ENCODE data around the gene FOXL3. TPM values are rescaled to one million over a fixed set of nuclear protein-coding genes. Genes with fewer than 3 reads are reported as not detected.

FOXL3 gene
- total RNA-seq, 1 experiment from 2014 or later: not detected

DNA sequence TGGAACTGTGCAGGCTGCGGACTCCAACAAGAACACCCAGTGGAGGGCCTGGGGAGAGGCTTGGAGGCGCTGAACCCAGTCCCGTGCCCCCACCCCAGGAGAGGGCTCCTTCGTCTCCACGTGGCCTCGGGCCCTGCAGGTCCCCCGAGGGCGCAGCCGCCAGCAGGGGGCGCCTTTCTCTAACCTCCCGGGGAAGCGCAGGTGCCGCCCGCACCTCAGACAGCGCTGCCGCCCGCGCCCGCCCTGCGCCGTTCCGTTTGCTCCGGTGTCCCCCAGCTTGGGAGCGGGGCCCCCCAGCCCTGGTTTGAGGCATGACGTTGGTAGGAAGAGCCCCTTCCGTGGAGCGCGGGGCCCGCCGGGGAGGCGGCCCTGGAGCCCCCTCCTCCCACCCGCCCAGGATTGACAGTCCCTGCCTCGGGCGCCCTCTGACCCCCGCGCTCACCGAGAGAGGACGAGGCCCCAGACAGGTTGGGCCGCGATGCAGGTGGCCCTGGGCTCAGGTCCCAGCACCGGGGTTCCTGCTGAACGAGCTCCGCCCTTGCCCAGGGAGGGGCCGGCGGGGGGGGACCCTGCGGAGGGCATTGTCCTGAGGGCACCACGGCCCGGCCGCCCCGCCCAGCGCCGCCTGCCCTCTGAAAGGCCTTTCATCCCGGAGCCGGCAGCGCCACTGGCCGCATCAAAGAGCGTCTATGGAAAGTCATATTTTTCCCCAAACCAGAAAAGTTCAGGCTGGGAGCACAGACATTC is 42.8 kb downstream of the FOXL3 start:
- BruUV-seq (replicated peaks): no TSS peak
- Mint-ChIP-seq H3K4me3 (ENCODE audit: unreplicated experiment) (peak overlapping the region; percentile 33), H3K36me3 (ENCODE audit: insufficient read depth, unreplicated experiment) (no peaks in the 10 kb centered on the region), H3K9me3 (ENCODE audit: unreplicated experiment) (peaks cover 11% of the 10 kb centered on the region), H3K27ac (ENCODE audit: low read depth, unreplicated experiment) (no peak overlapping the region), H3K27me3 (ENCODE audit: insufficient read depth, unreplicated experiment) (peaks cover 12% of the 10 kb centered on the region), H3K4me1 (ENCODE audit: insufficient read depth, unreplicated experiment) (no peaks in the 10 kb centered on the region)
- TF ChIP-seq, protein P1, sequence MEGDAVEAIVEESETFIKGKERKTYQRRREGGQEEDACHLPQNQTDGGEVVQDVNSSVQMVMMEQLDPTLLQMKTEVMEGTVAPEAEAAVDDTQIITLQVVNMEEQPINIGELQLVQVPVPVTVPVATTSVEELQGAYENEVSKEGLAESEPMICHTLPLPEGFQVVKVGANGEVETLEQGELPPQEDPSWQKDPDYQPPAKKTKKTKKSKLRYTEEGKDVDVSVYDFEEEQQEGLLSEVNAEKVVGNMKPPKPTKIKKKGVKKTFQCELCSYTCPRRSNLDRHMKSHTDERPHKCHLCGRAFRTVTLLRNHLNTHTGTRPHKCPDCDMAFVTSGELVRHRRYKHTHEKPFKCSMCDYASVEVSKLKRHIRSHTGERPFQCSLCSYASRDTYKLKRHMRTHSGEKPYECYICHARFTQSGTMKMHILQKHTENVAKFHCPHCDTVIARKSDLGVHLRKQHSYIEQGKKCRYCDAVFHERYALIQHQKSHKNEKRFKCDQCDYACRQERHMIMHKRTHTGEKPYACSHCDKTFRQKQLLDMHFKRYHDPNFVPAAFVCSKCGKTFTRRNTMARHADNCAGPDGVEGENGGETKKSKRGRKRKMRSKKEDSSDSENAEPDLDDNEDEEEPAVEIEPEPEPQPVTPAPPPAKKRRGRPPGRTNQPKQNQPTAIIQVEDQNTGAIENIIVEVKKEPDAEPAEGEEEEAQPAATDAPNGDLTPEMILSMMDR (IDR thresholded peaks at IDR 0.05; ENCODE audit: unreplicated experiment): peak; percentile 89
- ChIA-PET POLR2A (interaction anchor here (0.6 to 0.9 kb wide), 4 partner anchors 185 to 660 kb away, joined by 4 read pairs; no protein-coding TSS in a partner anchor), CTCF (interaction anchor here (0.6 to 2.8 kb wide), 13 partner anchors 10 to 434 kb away, joined by 3 to 28 read pairs (median 3); no protein-coding TSS in a partner anchor)
- intact Hi-C loops (cut with micrococcal nuclease): loop anchor here (1.0 to 2.0 kb wide), 3 partner anchors 186 to 441 kb away; partner anchors contain the start of gene PDGFA
- peak; percentile 68 for DNase-seq (ENCODE audit: unreplicated experiment)

DNA sequence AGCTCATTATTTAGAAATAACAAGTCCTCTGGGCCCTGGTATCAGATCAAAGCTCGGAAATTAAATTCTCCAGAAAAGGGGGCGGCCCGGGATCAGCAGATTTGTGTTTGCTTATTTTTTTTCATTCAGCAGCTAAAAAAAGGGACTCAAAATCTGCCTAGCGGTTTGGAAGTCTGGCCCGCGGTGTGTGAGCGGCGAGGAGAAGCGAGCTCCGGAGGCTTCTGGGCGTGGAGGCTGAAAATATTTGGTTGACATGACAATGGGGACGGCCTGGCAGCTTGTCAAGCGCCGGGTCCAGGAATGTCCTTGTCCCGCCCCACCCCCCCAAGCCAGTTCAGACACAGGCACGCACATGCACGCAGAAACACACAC is 43.4 kb downstream of the FOXL3 start:
- TF ChIP-seq, protein P1 (IDR thresholded peaks at IDR 0.05; ENCODE audit: unreplicated experiment): no peak
- intact Hi-C loops (cut with micrococcal nuclease): loop anchor here (2.0 kb wide), 1 partner anchor 185 kb away; the partner anchor contains the start of gene PDGFA
- peak; percentile 16 for DNase-seq (ENCODE audit: unreplicated experiment)
- no TSS peak for BruUV-seq (replicated peaks)
- peak overlapping the region; percentile 33 for H3K4me3 Mint-ChIP-seq (ENCODE audit: unreplicated experiment)
- H3K9me3 Mint-ChIP-seq (ENCODE audit: unreplicated experiment): peaks cover 11% of the 10 kb centered on the region
- ChIA-PET POLR2A (interaction anchor here (0.6 to 0.9 kb wide), 4 partner anchors 185 to 660 kb away, joined by 4 read pairs; no protein-coding TSS in a partner anchor), CTCF (interaction anchor here (0.6 to 2.8 kb wide), 10 partner anchors 9 to 434 kb away, joined by 3 to 28 read pairs (median 3); no protein-coding TSS in a partner anchor)
- H3K36me3 Mint-ChIP-seq (ENCODE audit: insufficient read depth, unreplicated experiment): no peaks in the 10 kb centered on the region
- H3K27ac Mint-ChIP-seq (ENCODE audit: low read depth, unreplicated experiment): no peak overlapping the region
- H3K27me3 Mint-ChIP-seq (ENCODE audit: insufficient read depth, unreplicated experiment): peaks cover 6% of the 10 kb centered on the region
- no peaks in the 10 kb centered on the region for H3K4me1 Mint-ChIP-seq (ENCODE audit: insufficient read depth, unreplicated experiment)

DNA sequence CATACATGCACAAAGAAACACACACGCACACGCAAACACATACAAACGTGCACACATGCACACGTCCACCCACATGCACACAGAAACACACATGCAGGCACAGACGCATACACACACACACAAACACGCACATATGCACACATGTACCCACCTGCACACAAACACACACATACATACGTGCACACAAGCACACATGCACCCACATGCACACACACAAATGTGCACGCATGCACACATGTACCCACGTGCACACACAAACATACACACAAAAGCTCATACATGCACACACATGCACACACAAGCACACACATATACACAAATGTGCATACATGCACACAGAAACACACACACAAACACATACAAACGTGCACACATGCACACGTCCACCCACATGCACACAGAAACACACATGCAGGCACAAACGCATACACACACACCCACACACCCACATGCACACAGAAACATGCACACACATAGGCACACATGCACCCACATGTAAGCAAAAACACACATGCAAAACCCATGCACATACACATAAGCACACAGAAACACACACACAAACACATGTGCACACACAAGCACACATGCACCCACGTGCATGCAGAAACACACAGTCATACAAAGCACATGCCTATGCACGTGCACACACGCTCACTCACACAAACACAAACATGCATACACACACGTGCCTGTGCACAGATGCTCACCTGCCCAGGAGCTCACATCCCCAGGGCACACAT is 44.8 kb downstream of the FOXL3 start:
- no peak for DNase-seq (ENCODE audit: unreplicated experiment)
- ChIA-PET POLR2A (no interaction called here), CTCF (interaction anchor here (0.6 kb wide), 1 partner anchor 104 kb away, joined by 3 read pairs; no protein-coding TSS in a partner anchor)
- Mint-ChIP-seq H3K27me3 (ENCODE audit: insufficient read depth, unreplicated experiment) (peaks cover 8% of the 10 kb centered on the region), H3K36me3 (ENCODE audit: insufficient read depth, unreplicated experiment) (no peaks in the 10 kb centered on the region), H3K27ac (ENCODE audit: low read depth, unreplicated experiment) (peak overlapping the region; percentile 7), H3K4me1 (ENCODE audit: insufficient read depth, unreplicated experiment) (no peaks in the 10 kb centered on the region), H3K4me3 (ENCODE audit: unreplicated experiment) (peak overlapping the region; percentile 34), H3K9me3 (ENCODE audit: unreplicated experiment) (peaks cover 11% of the 10 kb centered on the region)
- intact Hi-C loops (cut with micrococcal nuclease): no loop called here
- TF ChIP-seq, protein P1 (IDR thresholded peaks at IDR 0.05; ENCODE audit: unreplicated experiment): no peak
- BruUV-seq (replicated peaks): no TSS peak
